A673 (cell line): ENCODE measurements around the gene NET1. TPM values are rescaled to one million over a fixed set of nuclear protein-coding genes. Genes with fewer than 3 reads are reported as not detected.
"Not testable (repeated sequence)": the region's sequence is repeated elsewhere in the genome, so short reads cannot be mapped to it uniquely, and the experiment has no call there.

Source experiments
- BruUV-seq: library from RNA; stranded (reverse); fragments of 400-500 nt; replicated peaks from 2 replicates; lab custom pipeline; 2021; lab: Mats Ljungman, UMichigan
- CTCF ChIA-PET: fragments of 300-600 bp; sonication (Branson Sonifier 250); formaldehyde crosslinking; loops from one replicate; lab custom pipeline; 2022; ENCODE audit warnings: antibody characterized with exemption; lab: Charles Lee
- POLR2A ChIA-PET: fragments of 300-600 bp; sonication (Branson Sonifier 250); formaldehyde crosslinking; loops from one replicate; lab custom pipeline; 2022; ENCODE audit warnings: antibody characterized with exemption; ENCODE audit not compliant: low non-redundant PET; lab: Charles Lee
- DNase-seq: peaks from one replicate; pipeline ENCODE4 v3.0.0-alpha.2; 2015; ENCODE audit warnings: low spot score
- H3K27ac ChIP-seq: fragments of 200-600 bp; sonication (generic); 2 replicates; pipeline ENCODE4 v1.5.1; 2016; ENCODE audit warnings: mixed run types, low read depth, mild to moderate bottlenecking, mixed read lengths, antibody characterized with exemption, low read length; ENCODE audit not compliant: poor library complexity, severe bottlenecking
- H3K27me3 ChIP-seq: fragments of 200-600 bp; sonication (generic); replicated peaks from 2 replicates; pipeline ENCODE4 v1.6.1; 2017; ENCODE audit warnings: mixed run types, low read depth, mild to moderate bottlenecking, mixed read lengths, antibody characterized with exemption, low read length; ENCODE audit not compliant: insufficient read depth, poor library complexity
- H3K36me3 ChIP-seq: fragments of 200-600 bp; sonication (generic); 2 replicates; pipeline ENCODE4 v1.6.1; 2016; ENCODE audit warnings: mixed run types, mild to moderate bottlenecking, mixed read lengths, antibody characterized with exemption, low read length; ENCODE audit not compliant: insufficient read depth, poor library complexity, severe bottlenecking
- H3K4me1 ChIP-seq: fragments of 200-600 bp; sonication (generic); 2 replicates; pipeline ENCODE4 v1.6.1; 2017; ENCODE audit warnings: mixed run types, mild to moderate bottlenecking, mixed read lengths, antibody characterized with exemption, low read length; ENCODE audit not compliant: insufficient read depth, poor library complexity, severe bottlenecking
- H3K4me3 ChIP-seq: fragments of 200-600 bp; sonication (generic); 2 replicates; pipeline ENCODE4 v1.5.1; 2016; ENCODE audit warnings: low read depth, mixed run types, mild to moderate bottlenecking, mixed read lengths, low read length; ENCODE audit not compliant: poor library complexity, severe bottlenecking
- H3K9me3 ChIP-seq: fragments of 200-600 bp; sonication (generic); 2 replicates; pipeline ENCODE4 v1.6.1; 2016; ENCODE audit warnings: mixed run types, low read depth, mild to moderate bottlenecking, mixed read lengths, antibody characterized with exemption, low read length; ENCODE audit not compliant: poor library complexity, severe bottlenecking
- CTCF ChIP-seq: fragments of 300-800, 200-600 bp; sonication (generic); conservative IDR thresholded peaks from 2 replicates; pipeline ENCODE4 v1.5.1; 2017; ENCODE audit warnings: low read depth, mild to moderate bottlenecking, antibody characterized with exemption, low read length, moderate library complexity, mixed read lengths
- EZH2 ChIP-seq: fragments of 200-600 bp; sonication (generic); IDR thresholded peaks from 2 replicates; pipeline ENCODE4 v1.6.1; 2017; ENCODE audit warnings: borderline replicate concordance, low read depth, mild to moderate bottlenecking, mixed read lengths, antibody characterized with exemption, low read length; ENCODE audit not compliant: poor library complexity, severe bottlenecking
- intact Hi-C: fragments of 100-400 bp; cut with micrococcal nuclease; formaldehyde crosslinking; loops from one replicate; pipeline ENCODE4 v1.10.0; 2022; ENCODE audit not compliant: unreplicated experiment
- total RNA-seq: library from RNA; stranded (reverse); gene quantifications from 2 replicates; pipeline ENCODE4 v1.2.3, GENCODE V29; 2021

NET1 gene
- total RNA-seq, 1 experiment from 2014 or later = 71.4 TPM

GRCh38 chr10:5469353-5470061 lies 57.1 kb downstream of the NET1 start:
- H3K4me3 ChIP-seq = no peak overlapping the region
- no peak for DNase-seq
- no peak for TF ChIP-seq CTCF
- TF ChIP-seq EZH2 = no peak
- H3K27me3 ChIP-seq = no peaks in the 10 kb centered on the region
- ChIA-PET POLR2A (no interaction called here), CTCF (no interaction called here)
- H3K27ac ChIP-seq = no peak overlapping the region
- intact Hi-C loops = no loop called here
- H3K36me3 ChIP-seq = no peaks in the 10 kb centered on the region
- no TSS peak for BruUV-seq
- H3K9me3 ChIP-seq = no peaks in the 10 kb centered on the region
- no peaks in the 10 kb centered on the region for H3K4me1 ChIP-seq

- Histone ChIP-seq H3K27me3 (no peaks in the 10 kb centered on the region), H3K4me1 (no peaks in the 10 kb centered on the region), H3K9me3 (no peaks in the 10 kb centered on the region), H3K4me3 (no peak overlapping the region), H3K27ac (no peak overlapping the region), H3K36me3 (no peaks in the 10 kb centered on the region)
- intact Hi-C loops = no loop called here
- no TSS peak for BruUV-seq
- CTCF ChIA-PET = no interaction called here
- POLR2A ChIA-PET = no interaction called here
- TF ChIP-seq EZH2 (no peak), CTCF (no peak)
- no peak for DNase-seq
These were observed 57.9 kb downstream of the NET1 start for GRCh38 chr10:5470062-5470751.

- H3K4me3 ChIP-seq, H3K27ac ChIP-seq, CTCF ChIA-PET, H3K36me3 ChIP-seq, H3K27me3 ChIP-seq, H3K4me1 ChIP-seq, intact Hi-C loops, POLR2A ChIA-PET, H3K9me3 ChIP-seq, DNase-seq, BruUV-seq: not testable (repeated sequence)
These were observed 62.3 kb downstream of the NET1 start for GRCh38 chr10:5474642-5475041.

- H3K27ac ChIP-seq, DNase-seq, H3K4me3 ChIP-seq, H3K4me1 ChIP-seq, POLR2A ChIA-PET, BruUV-seq, H3K27me3 ChIP-seq, H3K9me3 ChIP-seq, H3K36me3 ChIP-seq, intact Hi-C loops, CTCF ChIA-PET: not testable (repeated sequence)
These were observed 62.7 kb downstream of the NET1 start for GRCh38 chr10:5475088-5475487.

- intact Hi-C loops, H3K36me3 ChIP-seq, BruUV-seq, CTCF ChIA-PET, H3K27me3 ChIP-seq, POLR2A ChIA-PET, H3K9me3 ChIP-seq, H3K4me1 ChIP-seq, DNase-seq, H3K4me3 ChIP-seq, H3K27ac ChIP-seq: not testable (repeated sequence)
These were observed 63.8 kb downstream of the NET1 start for GRCh38 chr10:5475974-5476807.
